ENCODE measurements around the gene MAP3K21. TPM values are rescaled to one million over a fixed set of nuclear protein-coding genes. Genes with fewer than 3 reads are reported as not detected.

Gene MAP3K21
- polyA plus RNA-seq, 1 donor from 2014 or later, result 3.7 TPM

DNA sequence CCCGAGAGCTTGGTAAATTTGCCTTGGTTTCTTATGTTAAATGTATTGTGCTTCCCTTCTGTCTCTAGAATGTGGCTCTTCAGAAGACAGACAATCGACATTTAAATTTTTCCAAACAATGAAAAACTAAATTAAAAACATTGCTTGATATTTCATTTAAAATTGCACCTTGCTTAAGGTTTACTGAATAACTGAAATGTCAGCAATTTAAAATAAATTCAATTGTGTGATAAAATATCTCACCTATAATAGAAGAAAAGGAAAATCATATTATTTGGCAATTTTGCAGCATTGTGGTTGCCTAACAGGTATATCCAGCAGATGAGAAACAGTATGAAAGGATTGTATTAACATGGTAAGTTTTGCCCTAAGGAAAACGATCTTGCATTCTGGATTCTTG is 56.5 kb downstream of the MAP3K21 start:
- Histone ChIP-seq H4K20me1 (ENCODE audit: insufficient read depth) (no peaks in the 10 kb centered on the region), H3K79me2 (replicated peaks; ENCODE audit: insufficient read depth, low read length) (no peaks in the 10 kb centered on the region), H3K27me3 (ENCODE audit: insufficient read depth, low read depth, low read length) (no peaks in the 10 kb centered on the region), H3K4me2 (ENCODE audit: low read length) (no peak overlapping the region), H3K9me3 (ENCODE audit: low read length) (no peaks in the 10 kb centered on the region), H2AFZ (ENCODE audit: low read depth, low read length) (no peak overlapping the region), H3F3A (ENCODE audit: insufficient read depth, low read length, poor library complexity, severe bottlenecking) (no peaks in the 10 kb centered on the region), H3K36me3 (ENCODE audit: insufficient read depth, low read length) (peaks cover 4% of the 10 kb centered on the region), H3K27ac (ENCODE audit: low read length) (no peak overlapping the region), H3K4me3 (ENCODE audit: low read length) (no peak overlapping the region), H3K9ac (ENCODE audit: low read length) (no peak overlapping the region), H3K9me2 (ENCODE audit: insufficient read depth, low read length) (no peaks in the 10 kb centered on the region)
- TF ChIP-seq MXI1 (conservative IDR thresholded peaks at IDR 0.05; ENCODE audit: poor library complexity, severe bottlenecking) (no peak), EP300 (conservative IDR thresholded peaks at IDR 0.05; ENCODE audit: poor library complexity, severe bottlenecking) (no peak), EZH2 (IDR thresholded peaks at IDR 0.05; ENCODE audit: borderline replicate concordance, insufficient read depth, low read length, poor library complexity, severe bottlenecking) (no peak), POLR2AphosphoS5 (IDR thresholded peaks at IDR 0.05) (no peak), TAF1 (IDR thresholded peaks at IDR 0.05; ENCODE audit: low read depth) (no peak), RAD21 (conservative IDR thresholded peaks at IDR 0.05) (no peak), SMC3 (conservative IDR thresholded peaks at IDR 0.05; ENCODE audit: poor library complexity) (no peak)
- TF ChIP-seq, protein P1, sequence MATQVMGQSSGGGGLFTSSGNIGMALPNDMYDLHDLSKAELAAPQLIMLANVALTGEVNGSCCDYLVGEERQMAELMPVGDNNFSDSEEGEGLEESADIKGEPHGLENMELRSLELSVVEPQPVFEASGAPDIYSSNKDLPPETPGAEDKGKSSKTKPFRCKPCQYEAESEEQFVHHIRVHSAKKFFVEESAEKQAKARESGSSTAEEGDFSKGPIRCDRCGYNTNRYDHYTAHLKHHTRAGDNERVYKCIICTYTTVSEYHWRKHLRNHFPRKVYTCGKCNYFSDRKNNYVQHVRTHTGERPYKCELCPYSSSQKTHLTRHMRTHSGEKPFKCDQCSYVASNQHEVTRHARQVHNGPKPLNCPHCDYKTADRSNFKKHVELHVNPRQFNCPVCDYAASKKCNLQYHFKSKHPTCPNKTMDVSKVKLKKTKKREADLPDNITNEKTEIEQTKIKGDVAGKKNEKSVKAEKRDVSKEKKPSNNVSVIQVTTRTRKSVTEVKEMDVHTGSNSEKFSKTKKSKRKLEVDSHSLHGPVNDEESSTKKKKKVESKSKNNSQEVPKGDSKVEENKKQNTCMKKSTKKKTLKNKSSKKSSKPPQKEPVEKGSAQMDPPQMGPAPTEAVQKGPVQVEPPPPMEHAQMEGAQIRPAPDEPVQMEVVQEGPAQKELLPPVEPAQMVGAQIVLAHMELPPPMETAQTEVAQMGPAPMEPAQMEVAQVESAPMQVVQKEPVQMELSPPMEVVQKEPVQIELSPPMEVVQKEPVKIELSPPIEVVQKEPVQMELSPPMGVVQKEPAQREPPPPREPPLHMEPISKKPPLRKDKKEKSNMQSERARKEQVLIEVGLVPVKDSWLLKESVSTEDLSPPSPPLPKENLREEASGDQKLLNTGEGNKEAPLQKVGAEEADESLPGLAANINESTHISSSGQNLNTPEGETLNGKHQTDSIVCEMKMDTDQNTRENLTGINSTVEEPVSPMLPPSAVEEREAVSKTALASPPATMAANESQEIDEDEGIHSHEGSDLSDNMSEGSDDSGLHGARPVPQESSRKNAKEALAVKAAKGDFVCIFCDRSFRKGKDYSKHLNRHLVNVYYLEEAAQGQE (IDR thresholded peaks at IDR 0.05; ENCODE audit: borderline replicate concordance), result no peak
- TF ChIP-seq, protein P2, sequence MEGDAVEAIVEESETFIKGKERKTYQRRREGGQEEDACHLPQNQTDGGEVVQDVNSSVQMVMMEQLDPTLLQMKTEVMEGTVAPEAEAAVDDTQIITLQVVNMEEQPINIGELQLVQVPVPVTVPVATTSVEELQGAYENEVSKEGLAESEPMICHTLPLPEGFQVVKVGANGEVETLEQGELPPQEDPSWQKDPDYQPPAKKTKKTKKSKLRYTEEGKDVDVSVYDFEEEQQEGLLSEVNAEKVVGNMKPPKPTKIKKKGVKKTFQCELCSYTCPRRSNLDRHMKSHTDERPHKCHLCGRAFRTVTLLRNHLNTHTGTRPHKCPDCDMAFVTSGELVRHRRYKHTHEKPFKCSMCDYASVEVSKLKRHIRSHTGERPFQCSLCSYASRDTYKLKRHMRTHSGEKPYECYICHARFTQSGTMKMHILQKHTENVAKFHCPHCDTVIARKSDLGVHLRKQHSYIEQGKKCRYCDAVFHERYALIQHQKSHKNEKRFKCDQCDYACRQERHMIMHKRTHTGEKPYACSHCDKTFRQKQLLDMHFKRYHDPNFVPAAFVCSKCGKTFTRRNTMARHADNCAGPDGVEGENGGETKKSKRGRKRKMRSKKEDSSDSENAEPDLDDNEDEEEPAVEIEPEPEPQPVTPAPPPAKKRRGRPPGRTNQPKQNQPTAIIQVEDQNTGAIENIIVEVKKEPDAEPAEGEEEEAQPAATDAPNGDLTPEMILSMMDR (IDR thresholded peaks at IDR 0.05; ENCODE audit: poor library complexity, severe bottlenecking), result no peak

DNA sequence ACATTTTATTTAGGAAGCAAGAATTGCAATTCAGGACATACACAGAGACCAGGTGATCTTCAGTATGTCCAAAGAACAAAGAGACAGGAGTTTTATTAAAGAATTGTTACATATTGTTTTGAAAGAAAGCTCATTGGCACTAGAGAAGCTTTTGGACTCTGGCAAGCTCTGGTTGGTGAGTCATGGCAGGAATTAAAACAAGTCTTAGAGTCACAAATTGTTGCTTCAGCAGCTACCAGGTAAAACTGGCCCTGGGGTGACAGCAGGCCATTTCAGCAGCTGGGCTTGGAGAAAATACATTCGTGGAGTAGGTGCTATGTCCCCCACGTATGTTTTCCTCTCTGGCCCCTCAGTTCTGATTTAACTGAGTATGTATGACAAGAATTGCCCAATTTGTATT is 58.8 kb downstream of the MAP3K21 start:
- no peak overlapping the region for H3K4me2 ChIP-seq (ENCODE audit: low read length)
- TF ChIP-seq RAD21 (conservative IDR thresholded peaks at IDR 0.05) (no peak), TAF1 (IDR thresholded peaks at IDR 0.05; ENCODE audit: low read depth) (no peak), POLR2AphosphoS5 (IDR thresholded peaks at IDR 0.05) (no peak), EZH2 (IDR thresholded peaks at IDR 0.05; ENCODE audit: borderline replicate concordance, insufficient read depth, low read length, poor library complexity, severe bottlenecking) (no peak), SMC3 (conservative IDR thresholded peaks at IDR 0.05; ENCODE audit: poor library complexity) (no peak), MXI1 (conservative IDR thresholded peaks at IDR 0.05; ENCODE audit: poor library complexity, severe bottlenecking) (no peak), EP300 (conservative IDR thresholded peaks at IDR 0.05; ENCODE audit: poor library complexity, severe bottlenecking) (no peak)
- TF ChIP-seq, protein P2 (IDR thresholded peaks at IDR 0.05; ENCODE audit: poor library complexity, severe bottlenecking), result no peak
- TF ChIP-seq, protein P1 (IDR thresholded peaks at IDR 0.05; ENCODE audit: borderline replicate concordance), result no peak
- no peaks in the 10 kb centered on the region for H4K20me1 ChIP-seq (ENCODE audit: insufficient read depth)
- no peaks in the 10 kb centered on the region for H3K9me2 ChIP-seq (ENCODE audit: insufficient read depth, low read length)
- peaks cover 4% of the 10 kb centered on the region for H3K36me3 ChIP-seq (ENCODE audit: insufficient read depth, low read length)
- no peak overlapping the region for H2AFZ ChIP-seq (ENCODE audit: low read depth, low read length)
- H3K27me3 ChIP-seq (ENCODE audit: insufficient read depth, low read depth, low read length), result no peaks in the 10 kb centered on the region
- no peak overlapping the region for H3K27ac ChIP-seq (ENCODE audit: low read length)
- no peaks in the 10 kb centered on the region for H3K9me3 ChIP-seq (ENCODE audit: low read length)
- no peaks in the 10 kb centered on the region for H3F3A ChIP-seq (ENCODE audit: insufficient read depth, low read length, poor library complexity, severe bottlenecking)
- no peaks in the 10 kb centered on the region for H3K79me2 ChIP-seq (replicated peaks; ENCODE audit: insufficient read depth, low read length)
- H3K9ac ChIP-seq (ENCODE audit: low read length), result no peak overlapping the region
- no peak overlapping the region for H3K4me3 ChIP-seq (ENCODE audit: low read length)

Data from neural cell (in vitro differentiated cells).